GM19455 (cell line): ENCODE data around the gene ARHGAP45.

Source experiments
- ATAC-seq: cut with Tn5 transposase; IDR thresholded peaks from one replicate; pipeline ENCODE4 v1.9.1; 2021; ENCODE audit not compliant: unreplicated experiment

Gene ARHGAP45

GRCh38 chr19:1130771-1131717, 64.1 kb downstream of the ARHGAP45 start:
- ATAC-seq = no peak

GRCh38 chr19:1131718-1132551, 65.0 kb downstream of the ARHGAP45 start:
- peak; percentile 48 for ATAC-seq

GRCh38 chr19:1132552-1133383, 65.8 kb downstream of the ARHGAP45 start:
- ATAC-seq = peak; percentile 21

GRCh38 chr19:1133471-1133929, 66.5 kb downstream of the ARHGAP45 start:
- ATAC-seq = peak; percentile 51

- no peak for ATAC-seq
These were observed 67.5 kb downstream of the ARHGAP45 start for GRCh38 chr19:1134431-1134830.

GRCh38 chr19:1135454-1135853, 68.5 kb downstream of the ARHGAP45 start:
- ATAC-seq = no peak

- no peak for ATAC-seq
These were observed 69.2 kb downstream of the ARHGAP45 start for GRCh38 chr19:1136201-1136600.
